ENCODE measurements around the gene CDX4.

Gene CDX4, protein sequence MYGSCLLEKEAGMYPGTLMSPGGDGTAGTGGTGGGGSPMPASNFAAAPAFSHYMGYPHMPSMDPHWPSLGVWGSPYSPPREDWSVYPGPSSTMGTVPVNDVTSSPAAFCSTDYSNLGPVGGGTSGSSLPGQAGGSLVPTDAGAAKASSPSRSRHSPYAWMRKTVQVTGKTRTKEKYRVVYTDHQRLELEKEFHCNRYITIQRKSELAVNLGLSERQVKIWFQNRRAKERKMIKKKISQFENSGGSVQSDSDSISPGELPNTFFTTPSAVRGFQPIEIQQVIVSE

DNA sequence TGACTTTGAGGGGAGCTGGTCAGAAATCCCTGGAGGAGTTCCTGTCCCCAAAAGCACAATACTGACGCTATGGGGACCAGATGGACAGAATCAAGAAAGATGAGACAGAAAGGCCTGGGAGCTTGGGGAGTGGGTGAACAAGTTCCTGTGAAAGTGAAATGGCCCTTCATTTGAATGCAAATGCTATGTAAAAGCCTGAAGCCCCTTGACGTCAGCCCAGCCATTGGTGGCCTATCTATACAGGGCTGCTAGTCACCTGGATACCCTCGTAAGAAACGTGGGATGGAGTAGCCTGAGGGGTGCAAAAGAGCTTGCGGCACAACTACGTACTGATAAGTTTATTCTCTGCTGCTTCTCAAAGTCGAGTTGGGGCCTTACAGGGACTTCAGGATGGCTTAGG is at the start of gene CDX4:
Gene CDX4 (plus strand): TSS at position 223 of the 400 bp plus-strand sequence. CDS start 201 bp downstream, outside the sequence.
- Histone ChIP-seq H3K36me3 (ENCODE audit: control insufficient read depth, insufficient read depth, low read length) (no peaks in the 10 kb centered on the region), H3K4me3 (replicated peaks; ENCODE audit: low read depth, low read length) (no peak within 1 kb of the TSS), H3K27me3 (replicated peaks; ENCODE audit: control insufficient read depth, insufficient read depth, low read length) (no peaks in the 10 kb centered on the region)
- no peak for DNase-seq (ENCODE audit: extremely low read depth, insufficient read length)
- TF ChIP-seq, protein P1, sequence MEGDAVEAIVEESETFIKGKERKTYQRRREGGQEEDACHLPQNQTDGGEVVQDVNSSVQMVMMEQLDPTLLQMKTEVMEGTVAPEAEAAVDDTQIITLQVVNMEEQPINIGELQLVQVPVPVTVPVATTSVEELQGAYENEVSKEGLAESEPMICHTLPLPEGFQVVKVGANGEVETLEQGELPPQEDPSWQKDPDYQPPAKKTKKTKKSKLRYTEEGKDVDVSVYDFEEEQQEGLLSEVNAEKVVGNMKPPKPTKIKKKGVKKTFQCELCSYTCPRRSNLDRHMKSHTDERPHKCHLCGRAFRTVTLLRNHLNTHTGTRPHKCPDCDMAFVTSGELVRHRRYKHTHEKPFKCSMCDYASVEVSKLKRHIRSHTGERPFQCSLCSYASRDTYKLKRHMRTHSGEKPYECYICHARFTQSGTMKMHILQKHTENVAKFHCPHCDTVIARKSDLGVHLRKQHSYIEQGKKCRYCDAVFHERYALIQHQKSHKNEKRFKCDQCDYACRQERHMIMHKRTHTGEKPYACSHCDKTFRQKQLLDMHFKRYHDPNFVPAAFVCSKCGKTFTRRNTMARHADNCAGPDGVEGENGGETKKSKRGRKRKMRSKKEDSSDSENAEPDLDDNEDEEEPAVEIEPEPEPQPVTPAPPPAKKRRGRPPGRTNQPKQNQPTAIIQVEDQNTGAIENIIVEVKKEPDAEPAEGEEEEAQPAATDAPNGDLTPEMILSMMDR (IDR thresholded peaks at IDR 0.05; ENCODE audit: insufficient read depth, low read length, poor library complexity, severe bottlenecking) = no peak

DNA sequence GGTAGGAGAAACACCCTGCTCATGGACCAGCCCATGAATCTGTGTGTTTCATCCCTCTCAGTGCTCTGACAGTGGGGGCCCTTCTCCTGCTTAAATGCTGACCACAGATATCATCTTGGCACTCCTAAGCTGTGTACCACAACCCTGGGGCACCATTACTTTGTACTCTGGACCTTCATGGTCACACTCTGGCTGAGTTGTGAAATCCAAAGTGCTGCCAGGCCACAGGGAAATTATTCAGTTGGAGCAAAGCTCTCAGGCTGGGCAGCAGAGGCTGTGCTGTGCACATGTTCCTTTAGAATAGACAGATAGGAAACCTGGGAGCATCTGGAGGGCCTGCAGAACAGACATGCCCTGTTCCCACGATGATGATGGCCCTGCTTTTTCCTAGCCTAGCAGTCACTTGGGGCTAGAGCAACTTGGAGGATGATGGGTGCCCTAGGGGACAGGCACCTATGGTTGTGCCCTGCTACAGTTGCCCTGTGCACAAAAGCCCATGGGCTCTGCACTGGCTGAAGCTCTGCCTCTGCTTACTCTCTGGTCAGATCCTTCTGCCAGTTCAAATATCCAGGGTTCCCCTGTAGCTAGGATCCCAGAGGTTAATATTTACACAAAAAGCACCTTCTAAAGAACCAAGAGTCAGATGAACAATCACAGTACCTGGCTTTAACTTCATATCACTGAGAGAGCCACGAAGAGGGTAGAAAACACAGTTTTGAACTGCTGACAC is 48.5 kb upstream of the CDX4 start:
- H3K4me3 ChIP-seq (replicated peaks; ENCODE audit: low read depth, low read length) = no peak overlapping the region
- DNase-seq (ENCODE audit: extremely low read depth, insufficient read length) = no peak
- TF ChIP-seq, protein P1 (IDR thresholded peaks at IDR 0.05; ENCODE audit: insufficient read depth, low read length, poor library complexity, severe bottlenecking) = no peak
- H3K27me3 ChIP-seq (replicated peaks; ENCODE audit: control insufficient read depth, insufficient read depth, low read length) = no peaks in the 10 kb centered on the region
- no peaks in the 10 kb centered on the region for H3K36me3 ChIP-seq (ENCODE audit: control insufficient read depth, insufficient read depth, low read length)

DNA sequence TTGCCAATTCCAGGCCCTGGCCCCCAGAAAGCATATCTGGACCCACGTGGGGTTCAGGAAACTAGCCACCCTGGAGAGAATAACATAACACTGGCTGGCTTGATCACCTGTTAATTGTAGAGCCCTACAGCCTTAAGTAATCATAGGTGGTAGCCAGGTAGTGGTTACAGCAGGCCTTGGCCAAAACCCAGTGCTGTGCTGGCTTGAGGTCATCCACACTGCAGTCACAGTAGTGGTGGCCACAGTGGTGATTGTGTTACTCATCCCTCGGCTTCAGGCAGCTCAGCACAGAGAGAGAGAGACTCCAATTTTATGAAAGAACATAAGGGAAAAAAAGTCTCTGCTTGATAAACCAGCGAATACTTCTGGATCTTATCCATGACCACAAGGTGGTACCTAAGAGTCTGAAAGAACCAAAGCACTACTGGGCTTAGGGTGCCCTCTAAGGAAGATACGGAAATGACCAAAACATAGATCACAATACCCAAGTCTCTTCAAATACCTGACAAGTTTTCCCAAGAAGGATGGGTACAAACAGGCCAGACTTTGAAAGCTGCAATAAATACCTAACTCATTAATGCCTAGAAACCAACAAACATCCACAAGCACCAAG is 46.6 kb upstream of the CDX4 start:
- H3K36me3 ChIP-seq (ENCODE audit: control insufficient read depth, insufficient read depth, low read length) = no peaks in the 10 kb centered on the region
- no peak overlapping the region for H3K4me3 ChIP-seq (replicated peaks; ENCODE audit: low read depth, low read length)
- no peak for DNase-seq (ENCODE audit: extremely low read depth, insufficient read length)
- TF ChIP-seq, protein P1 (IDR thresholded peaks at IDR 0.05; ENCODE audit: insufficient read depth, low read length, poor library complexity, severe bottlenecking) = no peak
- no peaks in the 10 kb centered on the region for H3K27me3 ChIP-seq (replicated peaks; ENCODE audit: control insufficient read depth, insufficient read depth, low read length)

DNA sequence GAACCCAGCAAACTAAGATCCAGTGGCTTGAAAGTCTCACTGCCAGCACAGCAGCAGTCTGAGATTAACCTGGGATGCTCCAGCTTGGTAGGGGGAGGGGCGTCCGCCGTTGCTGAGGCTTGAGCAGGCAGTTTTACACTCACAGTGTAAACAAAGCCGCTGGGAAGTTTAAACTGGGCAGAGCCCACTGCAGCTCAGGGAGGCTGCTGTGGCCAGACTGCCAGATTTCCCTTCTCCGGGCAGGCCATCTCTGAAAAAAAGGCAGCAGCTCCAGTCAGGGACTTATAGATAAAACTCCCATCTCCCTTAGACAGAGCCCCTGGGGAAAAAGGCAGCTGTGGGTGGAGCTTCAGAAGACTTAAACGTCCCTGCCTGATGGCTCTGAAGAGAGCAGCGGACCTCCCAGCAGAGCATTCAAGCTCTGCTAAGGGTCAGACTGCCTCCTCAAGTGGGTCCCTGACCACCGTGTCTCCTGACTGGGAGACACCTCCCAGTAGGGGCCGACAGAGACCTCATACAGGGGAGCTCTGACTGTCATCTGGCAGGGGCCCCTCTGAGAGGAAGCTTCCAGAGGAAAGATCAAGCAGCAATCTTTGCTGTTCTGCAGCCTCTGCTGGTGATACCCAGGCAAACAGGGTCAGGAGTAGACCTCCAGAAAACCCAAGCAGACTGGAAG is 45.1 kb upstream of the CDX4 start:
- TF ChIP-seq, protein P1 (IDR thresholded peaks at IDR 0.05; ENCODE audit: insufficient read depth, low read length, poor library complexity, severe bottlenecking) = no peak

DNA sequence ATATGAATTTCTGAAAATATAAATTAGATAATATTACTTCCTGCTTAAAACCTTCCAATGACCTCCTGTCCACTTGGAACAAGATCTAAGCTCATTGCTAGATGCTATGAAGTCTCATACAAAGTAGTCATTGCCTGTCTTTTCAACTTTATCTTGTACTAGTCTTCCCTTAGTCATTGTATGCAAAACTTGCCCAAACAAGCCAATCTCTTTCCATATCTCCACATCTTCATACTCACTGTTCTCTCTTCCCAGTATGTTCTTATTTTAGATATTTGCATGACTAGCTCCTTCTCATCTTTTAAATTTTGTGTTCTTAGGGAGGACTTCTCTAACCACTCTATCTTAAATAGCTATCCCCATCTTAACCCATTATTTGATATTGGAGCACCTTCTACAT is 33.9 kb upstream of the CDX4 start:
- TF ChIP-seq, protein P1 (IDR thresholded peaks at IDR 0.05; ENCODE audit: insufficient read depth, low read length, poor library complexity, severe bottlenecking) = no peak
- Histone ChIP-seq H3K36me3 (ENCODE audit: control insufficient read depth, insufficient read depth, low read length) (no peaks in the 10 kb centered on the region), H3K4me3 (replicated peaks; ENCODE audit: low read depth, low read length) (no peak overlapping the region), H3K27me3 (replicated peaks; ENCODE audit: control insufficient read depth, insufficient read depth, low read length) (no peaks in the 10 kb centered on the region)
- no peak for DNase-seq (ENCODE audit: extremely low read depth, insufficient read length)

More for the DNA sequence above, 45.1 kb upstream of the CDX4 start:
- Histone ChIP-seq H3K27me3 (replicated peaks; ENCODE audit: control insufficient read depth, insufficient read depth, low read length) (no peaks in the 10 kb centered on the region), H3K36me3 (ENCODE audit: control insufficient read depth, insufficient read depth, low read length) (no peaks in the 10 kb centered on the region), H3K4me3 (replicated peaks; ENCODE audit: low read depth, low read length) (no peak overlapping the region)
- no peak for DNase-seq (ENCODE audit: extremely low read depth, insufficient read length)

All from GM06990 (cell line).